ENCODE results near the gene DPPA2.

- no peak for TF ChIP-seq TAF1 (IDR thresholded peaks at IDR 0.05; ENCODE audit: low read depth)
- no peak for TF ChIP-seq CEBPB (IDR thresholded peaks at IDR 0.05)
Observed at GRCh38 chr3:109330405-109330804, 14.1 kb upstream of the DPPA2 start.
